ENCODE measurements around the gene NEU1. TPM values are rescaled to one million over a fixed set of nuclear protein-coding genes. Genes with fewer than 3 reads are reported as not detected.
A peak's percentile ranks its signal among the peaks of the same experiment; 100 is the strongest.

Gene NEU1
- polyA plus RNA-seq, 1 of the 3 experiments (the other 2 are of a cell fraction): 43.0 TPM

- H3K9me2 ChIP-seq: no peaks in the 10 kb centered on the region
- H3K79me2 ChIP-seq (ENCODE audit: insufficient read depth): peaks cover 24% of the 10 kb centered on the region
- no peak for TF ChIP-seq GATA2 (CRISPR knock-in tag; IDR thresholded peaks at IDR 0.05)
- TF ChIP-seq ZBTB33 (IDR thresholded peaks at IDR 0.05; ENCODE audit: borderline replicate concordance, low read depth): no peak
- no peak for TF ChIP-seq FOXM1 (IDR thresholded peaks at IDR 0.05; ENCODE audit: low read depth)
- TF ChIP-seq MXI1 (IDR thresholded peaks at IDR 0.05; ENCODE audit: low read depth, low read length): no peak
- TF ChIP-seq USF1 (IDR thresholded peaks at IDR 0.05; ENCODE audit: borderline replicate concordance, low read depth): no peak
- peak; percentile 77; the same call in 1 of the 2 replicates for TF ChIP-seq TAF1 (IDR thresholded peaks at IDR 0.05; ENCODE audit: borderline replicate concordance, low read depth, low read length)
- TF ChIP-seq REST (IDR thresholded peaks at IDR 0.05; ENCODE audit: low read depth, low read length): no peak
- no peak for TF ChIP-seq SMC3 (IDR thresholded peaks at IDR 0.05; ENCODE audit: low read depth, low read length)
- TF ChIP-seq, protein P1, sequence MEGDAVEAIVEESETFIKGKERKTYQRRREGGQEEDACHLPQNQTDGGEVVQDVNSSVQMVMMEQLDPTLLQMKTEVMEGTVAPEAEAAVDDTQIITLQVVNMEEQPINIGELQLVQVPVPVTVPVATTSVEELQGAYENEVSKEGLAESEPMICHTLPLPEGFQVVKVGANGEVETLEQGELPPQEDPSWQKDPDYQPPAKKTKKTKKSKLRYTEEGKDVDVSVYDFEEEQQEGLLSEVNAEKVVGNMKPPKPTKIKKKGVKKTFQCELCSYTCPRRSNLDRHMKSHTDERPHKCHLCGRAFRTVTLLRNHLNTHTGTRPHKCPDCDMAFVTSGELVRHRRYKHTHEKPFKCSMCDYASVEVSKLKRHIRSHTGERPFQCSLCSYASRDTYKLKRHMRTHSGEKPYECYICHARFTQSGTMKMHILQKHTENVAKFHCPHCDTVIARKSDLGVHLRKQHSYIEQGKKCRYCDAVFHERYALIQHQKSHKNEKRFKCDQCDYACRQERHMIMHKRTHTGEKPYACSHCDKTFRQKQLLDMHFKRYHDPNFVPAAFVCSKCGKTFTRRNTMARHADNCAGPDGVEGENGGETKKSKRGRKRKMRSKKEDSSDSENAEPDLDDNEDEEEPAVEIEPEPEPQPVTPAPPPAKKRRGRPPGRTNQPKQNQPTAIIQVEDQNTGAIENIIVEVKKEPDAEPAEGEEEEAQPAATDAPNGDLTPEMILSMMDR (IDR thresholded peaks at IDR 0.05): no peak
- no peak for TF ChIP-seq NRF1 (IDR thresholded peaks at IDR 0.05; ENCODE audit: low read depth, low read length)
- TF ChIP-seq RFX5 (IDR thresholded peaks at IDR 0.05; ENCODE audit: low read length): 0 out of 2 replicates have a peak, but pooled peaks have one; percentile 36
- TF ChIP-seq ELF1 (IDR thresholded peaks at IDR 0.05): 0 out of 2 replicates have a peak, but pooled peaks have one; percentile 5
- TF ChIP-seq YY1 (IDR thresholded peaks at IDR 0.05; ENCODE audit: low read depth): no peak
- TF ChIP-seq EP300 (IDR thresholded peaks at IDR 0.05; ENCODE audit: borderline replicate concordance in 1 of 2, low read depth in 1 of 2, low read length in 1 of 2): peak in 1 of 2 experiments; percentile 91; a peak in 2 of 4 replicates
- no peak for TF ChIP-seq RCOR1 (IDR thresholded peaks at IDR 0.05; ENCODE audit: low read length)
- TF ChIP-seq FOXJ3 (CRISPR knock-in tag; IDR thresholded peaks at IDR 0.05): no peak
- TF ChIP-seq POLR2AphosphoS5 (IDR thresholded peaks at IDR 0.05; ENCODE audit: low read depth, low read length): peak; percentile 99
- TF ChIP-seq, protein P2, sequence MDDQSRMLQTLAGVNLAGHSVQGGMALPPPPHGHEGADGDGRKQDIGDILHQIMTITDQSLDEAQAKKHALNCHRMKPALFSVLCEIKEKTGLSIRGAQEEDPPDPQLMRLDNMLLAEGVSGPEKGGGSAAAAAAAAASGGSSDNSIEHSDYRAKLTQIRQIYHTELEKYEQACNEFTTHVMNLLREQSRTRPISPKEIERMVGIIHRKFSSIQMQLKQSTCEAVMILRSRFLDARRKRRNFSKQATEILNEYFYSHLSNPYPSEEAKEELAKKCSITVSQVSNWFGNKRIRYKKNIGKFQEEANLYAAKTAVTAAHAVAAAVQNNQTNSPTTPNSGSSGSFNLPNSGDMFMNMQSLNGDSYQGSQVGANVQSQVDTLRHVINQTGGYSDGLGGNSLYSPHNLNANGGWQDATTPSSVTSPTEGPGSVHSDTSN (IDR thresholded peaks at IDR 0.05): peak; percentile 76
- DNase-seq: peak; percentile 87
- H3K4me3 ChIP-seq (ENCODE audit: low read depth in 2 of 2, low read length in 1 of 2): peak within 1 kb of the TSS; percentile 54 to 62
- peak within 1 kb of the TSS; percentile 86 to 90 for H3K27ac ChIP-seq (ENCODE audit: low read depth in 2 of 2, low read length in 1 of 2)
- ChIA-PET POLR2A (interaction anchor here (0.6 to 2.2 kb wide), 10 partner anchors 13 to 229 kb away, joined by 3 to 10 read pairs (median 4); partner anchors contain the start of genes ABHD16A, DDAH2, HSPA1A and HSPA1L), CTCF (interaction anchor here (0.8 to 1.5 kb wide), 3 partner anchors 11 to 98 kb away, joined by 3 to 4 read pairs (median 3); partner anchors contain the start of gene DDAH2)
- H2AFZ ChIP-seq (ENCODE audit: low read depth): peak within 1 kb of the TSS; percentile 93
- no peaks in the 10 kb centered on the region for H4K20me1 ChIP-seq (ENCODE audit: insufficient read depth)
- peak within 1 kb of the TSS; percentile 74 for H3K4me2 ChIP-seq
- 0% methylated on average over 2 of the region's 56 CpGs for WGBS (ENCODE audit: low lambda C conversion rate)
- peaks cover 9% of the 10 kb centered on the region for H3F3A ChIP-seq (replicated peaks; ENCODE audit: insufficient read depth)
- no peaks in the 10 kb centered on the region for H3K9me3 ChIP-seq
- H3K4me1 ChIP-seq (ENCODE audit: control insufficient read depth in 1 of 2, insufficient read depth in 2 of 2, low read depth in 1 of 2, low read length in 1 of 2): peaks cover 7 to 10% of the 10 kb centered on the region in 2 experiments; a peak in 2 of 4 replicates
- peak within 1 kb of the TSS; percentile 73 for H3K9ac ChIP-seq
- H3K36me3 ChIP-seq (replicated peaks in 1 of 2; ENCODE audit: control insufficient read depth in 1 of 2, insufficient read depth in 2 of 2, low read length in 1 of 2): no peaks in the 10 kb centered on the region
- no peaks in the 10 kb centered on the region for H3K27me3 ChIP-seq (ENCODE audit: insufficient read depth)
Observed at GRCh38 chr6:31827286-31828079, 35.1 kb downstream of the NEU1 start, which contains the start of gene HSPA1B. TSS of gene HSPA1B (plus strand) at chr6:31827738. CDS start at chr6:31827951, 213 bp downstream.
